HG03342 (cell line): Measurements from ENCODE around the gene RNF40.

Source experiments
- ATAC-seq: cut with Tn5 transposase; IDR thresholded peaks from one replicate; pipeline ENCODE4 v1.9.1; 2021; ENCODE audit warnings: mild to moderate bottlenecking, moderate library complexity; ENCODE audit not compliant: unreplicated experiment

RNF40 gene

DNA sequence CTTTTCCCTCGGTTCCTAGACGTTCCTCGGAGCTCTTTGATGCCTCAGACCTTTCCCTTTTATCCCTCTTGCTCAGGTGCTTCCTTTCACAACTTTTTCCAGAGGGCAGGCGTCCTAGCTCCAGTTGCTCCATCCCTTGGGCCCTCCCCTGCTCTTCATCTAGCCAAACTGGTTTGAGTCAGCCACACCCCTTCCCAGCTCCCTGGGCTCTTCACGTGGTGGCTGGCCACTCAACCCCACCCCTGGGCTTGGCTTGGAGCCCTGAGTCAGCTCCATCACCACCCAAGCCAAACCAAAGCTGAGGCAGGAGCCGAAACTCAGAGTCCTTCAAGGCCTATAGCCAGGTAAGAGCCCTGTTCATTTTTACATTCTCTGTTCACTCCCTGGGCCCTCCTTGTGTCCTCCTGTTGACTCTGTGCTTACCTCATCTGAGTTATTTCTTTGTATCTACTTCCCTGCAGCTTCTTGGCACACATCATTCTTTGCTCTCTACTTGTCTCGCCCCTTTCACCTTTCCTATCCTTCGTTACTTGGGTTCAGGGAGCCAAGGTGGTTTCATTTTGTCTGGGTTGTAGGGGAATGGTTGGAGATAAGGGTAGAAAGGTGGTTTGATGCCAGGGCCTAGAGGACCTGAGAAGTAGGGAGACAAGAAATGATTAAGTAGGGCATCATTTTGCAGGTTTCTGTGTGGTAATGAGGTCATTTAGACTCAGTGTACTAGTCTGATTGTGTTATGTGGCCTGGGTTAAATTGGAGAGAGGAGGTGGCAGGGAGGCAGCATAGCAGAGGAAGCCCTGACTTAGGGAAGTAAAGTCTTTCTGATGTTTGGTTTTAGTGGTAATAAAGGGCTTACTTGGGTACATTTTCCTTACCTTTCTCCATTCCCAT lies 21.5 kb upstream of the RNF40 start:
- no peak for ATAC-seq

DNA sequence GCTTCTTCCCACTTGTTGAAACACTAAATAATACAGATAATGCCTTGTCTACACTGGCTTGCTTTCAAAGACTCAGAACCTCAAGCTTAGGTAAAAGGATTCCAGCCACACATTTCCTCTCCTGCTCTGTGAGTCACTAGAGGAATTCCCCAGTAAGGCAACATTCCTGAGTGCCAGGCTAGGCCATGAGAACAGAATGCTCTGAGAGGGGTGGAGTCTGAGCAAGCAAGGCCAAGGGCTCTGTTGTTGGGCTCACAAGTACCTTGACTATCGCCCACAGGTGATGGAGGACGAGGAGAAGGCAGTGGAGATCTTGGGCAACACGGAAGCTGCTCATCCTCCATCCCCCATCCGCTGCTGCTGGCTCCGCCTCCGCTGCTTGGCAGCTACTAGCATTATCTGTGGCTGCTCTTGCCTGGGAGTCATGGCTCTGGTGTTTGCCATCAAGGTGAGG lies 20.6 kb upstream of the RNF40 start:
- ATAC-seq: no peak

DNA sequence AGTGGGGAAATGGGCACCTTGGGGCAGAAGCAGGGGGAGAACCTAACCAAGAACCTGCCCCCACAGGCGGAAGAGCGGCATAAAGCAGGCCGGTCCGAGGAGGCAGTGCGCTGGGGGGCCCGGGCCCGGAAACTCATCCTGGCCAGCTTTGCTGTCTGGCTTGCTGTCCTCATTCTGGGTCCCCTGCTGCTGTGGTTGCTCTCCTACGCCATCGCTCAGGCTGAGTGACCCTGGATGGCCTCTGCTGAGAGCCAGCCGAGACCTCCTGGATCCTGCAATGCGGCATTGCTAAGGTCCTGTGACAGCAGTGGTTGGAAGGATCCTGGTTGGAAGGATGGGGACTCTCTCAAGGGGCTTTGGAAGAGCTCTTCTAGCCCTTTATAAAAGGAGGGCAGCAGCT lies 18.4 kb upstream of the RNF40 start:
- ATAC-seq: no peak

DNA sequence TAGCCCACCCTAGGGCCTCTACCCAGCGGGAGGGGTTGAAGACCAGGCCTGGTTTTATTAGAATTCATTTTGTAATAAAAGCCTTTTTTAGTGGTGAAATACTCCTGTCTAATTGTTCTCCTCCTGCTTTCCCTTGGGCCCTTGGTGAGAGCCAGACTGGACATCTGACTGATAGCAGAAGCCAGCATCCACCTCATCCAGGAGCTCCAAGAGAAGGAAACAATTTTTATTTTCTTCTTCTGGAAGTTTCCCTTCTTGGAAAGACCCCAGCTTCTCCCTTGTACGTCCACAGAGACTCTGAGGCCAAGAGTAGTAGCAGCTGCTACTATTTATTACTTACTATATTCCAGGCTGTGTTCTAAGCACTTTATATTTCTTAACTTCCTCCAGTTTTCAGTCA lies 17.9 kb upstream of the RNF40 start:
- no peak for ATAC-seq

DNA sequence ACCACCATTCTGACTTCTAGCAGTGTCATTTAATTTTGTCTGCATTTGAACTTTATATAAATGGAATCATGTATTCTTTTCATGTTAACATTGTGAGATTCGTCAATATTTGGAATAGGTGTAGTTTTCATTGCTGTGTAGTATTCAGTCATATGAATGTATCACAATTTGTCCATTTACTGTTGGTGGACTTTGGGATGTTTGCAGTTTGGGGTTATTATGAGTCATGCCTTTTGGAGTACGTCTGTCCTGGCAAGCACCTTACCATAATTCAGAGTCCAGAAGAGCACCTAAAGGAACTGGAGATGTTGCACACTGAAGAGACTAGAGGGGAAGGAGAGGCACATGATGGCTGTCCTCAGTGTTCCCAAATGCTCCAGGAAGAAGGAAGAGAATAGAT lies 17.0 kb upstream of the RNF40 start:
- no peak for ATAC-seq

DNA sequence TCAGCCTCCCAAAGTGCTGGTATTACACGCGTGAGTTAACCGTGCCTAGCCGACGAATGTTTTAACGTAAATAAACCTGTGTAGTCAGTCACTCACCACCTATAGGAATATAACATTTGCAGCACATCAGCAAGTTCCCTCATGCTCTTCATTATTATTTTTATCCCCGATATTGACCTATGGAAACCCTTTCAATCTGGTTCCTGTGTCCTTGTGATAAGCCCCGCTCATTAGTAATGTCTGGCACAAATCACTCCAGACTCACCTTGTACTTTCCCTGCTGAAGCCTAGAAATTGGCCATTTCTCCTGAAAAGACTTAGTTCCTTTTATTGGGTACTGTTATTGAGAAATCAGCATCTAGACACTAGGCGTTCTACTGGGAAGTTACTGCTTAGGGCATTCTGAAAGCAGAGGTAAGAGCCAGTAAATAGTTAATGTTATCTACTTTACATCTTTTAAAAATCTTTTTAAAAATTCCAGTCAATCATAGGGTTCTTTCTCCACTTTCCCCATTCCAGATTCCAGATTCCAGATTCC lies 15.4 kb upstream of the RNF40 start:
- ATAC-seq: no peak

DNA sequence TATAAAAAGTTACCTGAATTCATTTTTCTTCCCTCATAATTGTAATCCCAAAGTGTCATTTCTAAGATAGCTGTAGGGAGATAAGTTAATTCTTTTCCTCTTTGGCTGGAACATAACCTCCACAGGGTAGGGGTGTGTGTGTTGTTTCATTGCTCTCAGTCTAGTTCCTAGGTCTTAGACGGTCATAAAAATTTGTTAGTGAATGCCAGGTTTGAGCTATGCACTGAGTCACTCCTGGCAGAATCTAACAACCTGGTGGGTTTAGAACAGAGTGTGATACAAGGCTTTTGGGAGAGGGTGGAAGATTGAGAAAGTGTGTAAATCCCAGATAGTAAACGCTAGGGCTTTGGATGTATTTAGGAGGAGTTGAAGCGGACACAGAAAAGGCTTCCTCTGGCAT lies 14.8 kb upstream of the RNF40 start:
- no peak for ATAC-seq

DNA sequence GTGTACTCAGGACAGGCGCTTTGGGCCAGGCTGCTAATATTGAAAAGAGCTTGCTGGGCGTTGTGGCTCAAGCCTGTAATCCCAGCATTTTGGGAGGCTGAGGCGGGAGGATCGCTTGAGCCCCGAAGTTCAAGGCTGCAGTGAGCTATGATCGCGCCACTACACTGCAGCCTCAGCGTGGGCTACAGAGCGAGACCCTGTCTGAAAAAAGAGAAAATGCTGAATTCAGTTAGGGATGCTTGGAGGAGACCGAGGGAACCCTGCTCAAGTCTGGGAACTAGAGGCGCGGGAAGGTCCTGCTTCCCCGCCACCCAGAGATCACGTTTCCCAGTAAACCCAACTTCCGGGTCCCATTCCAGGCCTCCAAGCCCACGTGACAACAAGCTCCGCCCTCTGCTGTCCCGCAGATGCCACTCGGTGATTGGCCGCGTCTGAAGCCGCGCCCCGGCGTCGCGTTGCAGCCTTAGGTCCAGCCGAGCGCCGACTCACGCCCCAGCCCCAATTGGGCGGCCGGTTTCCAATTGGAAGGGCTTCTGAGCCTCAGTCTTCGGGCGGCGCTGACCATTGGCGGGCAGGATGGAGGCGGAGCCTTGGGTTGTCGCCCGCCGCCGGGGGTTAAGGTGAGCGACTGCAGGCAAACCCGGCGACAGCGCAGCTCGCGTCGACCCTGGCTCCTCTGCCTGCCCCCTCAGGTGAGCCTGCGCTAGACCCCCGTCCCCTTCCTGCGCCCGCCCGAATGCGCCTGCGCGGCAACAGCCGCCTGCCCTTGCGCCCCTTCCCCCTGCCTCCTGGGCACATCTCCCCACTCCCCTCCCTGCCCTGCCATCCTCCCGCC lies 14.1 kb upstream of the RNF40 start, which contains the start of gene PHKG2:
TSS of gene PHKG2 (plus strand) at position 627 of the 835 bp plus-strand sequence. CDS start 396 bp downstream, outside the sequence.
- ATAC-seq: peak; percentile 95

DNA sequence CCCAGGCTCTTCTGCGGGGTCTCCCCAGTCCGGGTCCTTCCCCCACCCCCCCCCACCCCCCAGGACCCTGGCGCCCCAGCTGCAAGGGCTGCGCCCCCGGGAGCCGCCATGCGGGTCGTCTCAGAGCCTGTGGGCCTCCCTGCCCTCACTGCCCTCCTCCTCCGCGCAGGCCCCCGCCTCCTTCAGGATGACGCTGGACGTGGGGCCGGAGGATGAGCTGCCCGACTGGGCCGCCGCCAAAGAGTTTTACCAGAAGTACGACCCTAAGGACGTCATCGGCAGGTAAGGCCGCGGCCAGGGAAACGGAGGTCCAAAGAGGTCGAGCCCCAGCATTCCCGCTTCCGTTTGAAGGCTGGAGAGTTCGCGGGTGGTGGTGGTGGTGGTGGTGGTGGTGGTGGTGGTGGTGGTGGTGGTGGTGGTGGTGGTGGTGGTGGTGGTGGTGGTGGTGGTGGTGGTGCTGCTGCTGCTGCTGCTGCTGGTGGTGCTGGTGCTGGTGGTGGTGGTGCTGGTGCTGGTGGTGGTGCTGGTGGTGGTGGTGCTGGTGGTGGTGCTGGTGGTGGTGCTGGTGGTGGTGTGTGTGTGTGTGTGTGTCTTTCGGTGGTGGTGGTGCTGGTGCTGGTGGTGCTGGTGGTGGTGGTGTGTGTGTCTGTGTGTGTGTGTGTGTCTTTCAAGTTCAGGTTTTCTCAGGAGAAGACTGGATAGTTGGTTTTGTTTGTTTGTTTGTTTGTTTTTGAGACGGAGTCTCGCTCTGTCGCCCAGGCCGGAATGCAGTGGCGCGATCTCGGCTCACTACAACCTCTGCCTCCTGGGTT lies 13.3 kb upstream of the RNF40 start:
- no peak for ATAC-seq

DNA sequence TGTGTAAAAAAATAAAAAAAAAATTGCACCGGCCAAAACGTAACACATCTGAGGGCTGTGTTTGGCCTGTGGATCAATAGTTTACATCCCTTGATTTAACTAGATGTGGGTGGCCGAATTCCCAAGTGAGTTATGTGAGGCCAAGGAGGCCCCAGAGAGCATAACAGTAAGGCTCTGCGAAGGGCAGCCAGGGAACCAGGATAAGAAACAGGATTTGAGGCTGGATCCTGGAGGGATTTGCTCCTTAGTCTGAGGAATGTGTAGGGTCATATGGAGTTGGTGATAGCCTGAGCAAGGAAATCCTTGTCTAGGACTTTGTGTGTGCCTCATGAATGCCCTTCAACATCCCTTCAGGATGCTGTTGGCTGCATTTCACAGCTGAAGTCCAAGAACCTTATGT lies 11.9 kb upstream of the RNF40 start:
- ATAC-seq: no peak

DNA sequence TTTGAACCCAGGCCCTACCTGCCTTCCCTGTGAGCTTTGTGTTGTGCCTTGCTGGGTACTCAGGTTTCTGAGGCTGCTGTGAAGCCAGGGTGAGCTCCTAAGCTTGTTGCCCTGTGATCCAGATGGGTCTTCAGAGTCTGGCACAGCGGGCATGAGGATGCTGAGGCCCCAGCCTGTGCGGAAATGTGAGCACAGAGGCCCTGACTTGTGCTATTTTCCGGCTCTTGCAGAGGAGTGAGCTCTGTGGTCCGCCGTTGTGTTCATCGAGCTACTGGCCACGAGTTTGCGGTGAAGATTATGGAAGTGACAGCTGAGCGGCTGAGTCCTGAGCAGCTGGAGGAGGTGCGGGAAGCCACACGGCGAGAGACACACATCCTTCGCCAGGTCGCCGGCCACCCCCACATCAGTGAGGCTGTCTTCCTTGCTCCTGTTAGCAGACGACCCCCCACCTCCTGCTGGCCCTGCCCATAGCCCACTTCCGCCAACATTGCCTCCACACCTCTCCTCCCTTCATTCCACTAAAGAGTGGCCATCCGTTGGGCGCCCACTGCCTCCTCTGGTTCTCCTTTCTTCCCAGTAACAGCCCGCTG lies 11.2 kb upstream of the RNF40 start:
- ATAC-seq: no peak

DNA sequence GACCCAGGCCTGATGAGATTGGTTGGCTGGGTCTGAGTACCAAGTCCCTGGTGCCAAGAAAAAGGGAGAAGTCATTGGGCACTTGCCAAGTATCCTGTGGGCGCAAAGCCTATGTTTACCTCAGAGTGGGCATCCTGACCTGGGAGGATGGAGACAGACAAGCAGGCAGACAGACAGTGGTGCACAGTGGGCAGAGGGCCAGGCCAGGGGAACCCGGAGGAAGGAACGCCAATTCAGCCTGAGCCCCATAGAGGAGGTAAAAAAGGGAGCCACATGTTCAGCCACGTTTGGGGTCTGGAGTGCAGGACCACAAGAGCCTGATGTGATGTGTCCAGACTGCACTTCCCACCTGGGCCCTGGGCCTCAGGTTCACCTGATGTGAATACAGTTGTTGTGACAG lies 8.5 kb upstream of the RNF40 start:
- ATAC-seq: no peak

DNA sequence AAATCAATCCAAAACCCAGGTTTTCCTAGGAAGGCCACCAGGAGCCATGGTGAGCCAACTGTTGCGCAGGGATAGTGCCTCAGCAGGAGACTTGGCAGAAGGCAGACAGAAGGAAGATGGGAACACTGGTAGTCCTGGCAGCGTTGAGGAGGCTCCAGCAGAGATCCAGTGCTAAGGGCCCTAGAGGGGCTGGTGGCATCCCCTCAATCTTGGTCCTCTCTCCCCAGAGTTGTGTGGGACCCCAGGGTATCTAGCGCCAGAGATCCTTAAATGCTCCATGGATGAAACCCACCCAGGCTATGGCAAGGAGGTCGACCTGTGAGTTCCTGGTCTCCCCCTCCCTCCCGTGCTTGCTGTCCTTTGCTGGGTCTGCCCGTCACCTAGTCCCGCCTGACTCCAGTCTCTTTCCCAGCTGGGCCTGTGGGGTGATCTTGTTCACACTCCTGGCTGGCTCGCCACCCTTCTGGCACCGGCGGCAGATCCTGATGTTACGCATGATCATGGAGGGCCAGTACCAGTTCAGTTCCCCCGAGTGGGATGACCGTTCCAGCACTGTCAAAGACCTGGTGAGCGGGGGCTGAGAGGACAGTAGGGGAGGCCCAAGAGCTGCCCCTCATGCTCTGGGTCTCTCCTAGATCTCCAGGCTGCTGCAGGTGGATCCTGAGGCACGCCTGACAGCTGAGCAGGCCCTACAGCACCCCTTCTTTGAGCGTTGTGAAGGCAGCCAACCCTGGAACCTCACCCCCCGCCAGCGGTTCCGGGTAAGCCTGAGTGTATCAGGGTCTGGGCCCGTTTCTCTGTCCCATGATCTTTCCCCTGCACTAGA lies 6.0 kb upstream of the RNF40 start:
- no peak for ATAC-seq

DNA sequence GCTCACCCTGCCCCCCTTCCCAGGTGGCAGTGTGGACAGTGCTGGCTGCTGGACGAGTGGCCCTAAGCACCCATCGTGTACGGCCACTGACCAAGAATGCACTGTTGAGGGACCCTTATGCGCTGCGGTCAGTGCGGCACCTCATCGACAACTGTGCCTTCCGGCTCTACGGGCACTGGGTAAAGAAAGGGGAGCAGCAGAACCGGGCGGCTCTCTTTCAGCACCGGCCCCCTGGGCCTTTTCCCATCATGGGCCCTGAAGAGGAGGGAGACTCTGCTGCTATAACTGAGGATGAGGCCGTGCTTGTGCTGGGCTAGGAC lies 5.4 kb upstream of the RNF40 start:
- ATAC-seq: no peak

DNA sequence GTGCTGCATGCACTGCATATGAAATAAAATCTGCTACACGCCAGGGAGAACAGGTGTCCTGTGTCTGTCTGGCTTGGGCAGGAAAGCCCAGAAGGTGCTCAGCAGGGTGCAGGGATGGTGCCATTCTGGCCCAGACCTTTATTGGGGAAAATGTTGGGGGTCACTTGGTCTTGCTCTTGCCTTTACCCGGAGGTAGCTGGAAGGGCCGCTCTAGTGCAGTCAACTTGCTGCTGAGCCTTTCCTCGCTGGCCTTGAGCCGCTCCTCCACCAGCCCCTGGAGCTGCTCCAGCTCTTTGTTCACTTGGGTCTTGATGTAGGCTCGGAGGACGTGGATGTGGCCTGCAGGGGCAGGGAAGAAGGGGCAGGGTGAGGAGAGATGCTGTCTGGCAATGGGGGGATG lies 4.8 kb upstream of the RNF40 start:
- ATAC-seq: no peak

DNA sequence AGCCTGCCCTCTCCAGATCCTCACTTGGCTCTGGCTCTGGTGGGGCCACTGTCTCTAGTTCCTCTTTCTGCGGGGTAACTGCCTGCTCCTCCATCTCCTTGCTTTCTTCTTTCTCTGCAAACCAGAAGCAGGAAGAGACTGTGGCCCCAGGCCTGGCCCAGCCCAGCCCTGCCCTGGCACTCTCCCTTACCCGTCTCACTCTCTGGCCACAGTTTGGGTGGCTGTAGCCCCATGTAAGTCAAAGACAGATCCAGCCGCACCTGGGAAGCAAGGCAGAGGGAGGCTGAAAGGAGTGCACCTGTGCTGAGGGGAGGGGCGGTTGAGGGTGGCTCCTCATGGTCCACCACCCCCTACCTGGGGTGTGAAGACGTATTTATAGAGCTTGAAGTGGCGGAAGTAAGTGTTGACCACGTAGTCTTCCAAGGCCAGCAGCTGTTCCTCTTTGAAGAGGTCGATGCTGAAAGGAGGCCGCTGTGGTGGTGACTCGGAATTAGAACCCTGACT lies 3.1 kb upstream of the RNF40 start:
- ATAC-seq: no peak

DNA sequence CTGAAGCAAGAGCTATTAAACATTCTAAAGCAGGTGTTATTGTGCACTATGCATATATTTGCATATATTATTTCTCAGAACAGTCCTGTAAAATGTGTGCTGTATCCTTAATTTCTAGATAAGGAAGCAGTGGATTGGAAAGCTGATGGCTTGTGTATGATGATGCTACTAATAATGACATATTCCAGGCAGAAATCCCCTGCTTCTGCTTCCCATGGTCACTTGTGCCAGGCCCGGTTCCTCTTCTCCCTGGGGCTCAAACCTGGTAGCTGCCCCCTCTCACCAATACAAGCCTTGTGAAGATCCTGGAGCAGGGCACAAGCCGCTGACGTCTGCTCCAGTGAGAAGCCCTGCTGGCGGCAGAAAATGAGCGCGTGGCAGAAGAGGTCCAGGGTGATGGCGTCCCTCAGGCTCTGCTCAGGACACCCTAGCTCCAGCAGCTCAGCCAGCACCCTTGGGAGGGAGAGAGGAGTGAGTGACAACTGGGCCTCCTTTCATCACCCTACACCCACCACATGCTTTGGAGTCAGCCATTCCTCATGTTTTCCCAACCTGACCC lies 2.0 kb upstream of the RNF40 start:
- ATAC-seq: no peak

DNA sequence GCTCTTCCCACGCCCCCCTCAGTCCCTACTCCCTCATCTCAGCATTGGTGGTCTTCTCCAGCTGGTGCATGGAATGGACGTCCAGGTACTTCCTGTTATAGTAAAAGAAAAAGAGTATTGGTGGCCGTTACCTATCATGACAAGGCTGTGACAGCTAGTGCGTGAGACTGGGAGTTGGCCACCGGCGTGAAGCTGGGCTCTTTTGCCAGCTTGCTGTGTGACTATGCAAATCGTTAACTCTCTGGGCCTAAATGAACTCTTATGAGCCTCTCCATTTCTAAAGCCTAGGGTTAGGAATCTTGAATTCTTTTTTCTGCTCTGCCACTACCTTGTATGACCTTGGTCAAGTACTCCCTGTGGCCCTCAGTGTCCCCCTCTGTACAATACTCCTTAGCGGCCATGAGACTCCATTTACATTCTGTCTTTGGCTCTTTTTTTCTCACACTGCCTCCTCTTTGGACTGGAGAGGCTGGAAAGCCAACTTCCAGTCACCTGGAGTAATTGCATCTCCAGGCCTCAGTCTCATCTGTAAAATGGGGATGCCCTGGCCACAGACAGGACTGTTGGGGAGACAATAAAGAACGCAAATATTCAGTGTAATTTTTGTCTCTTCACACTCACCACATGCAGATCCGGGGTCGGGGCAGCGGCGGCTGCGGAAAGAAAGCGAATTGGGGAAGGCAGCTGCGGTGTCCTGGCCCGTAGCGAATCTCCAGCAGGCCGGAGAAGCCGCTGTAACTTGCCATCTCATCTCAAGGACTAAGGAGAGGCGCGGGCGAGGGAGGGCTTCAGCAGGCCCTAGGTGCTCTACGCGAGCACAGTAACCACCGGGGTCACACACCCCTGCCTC lies 1.3 kb upstream of the RNF40 start:
- no peak for ATAC-seq
